GM19025 (cell line): ENCODE measurements around the gene ULK3.

Experiments
- ATAC-seq: cut with Tn5 transposase; IDR thresholded peaks from one replicate; pipeline ENCODE4 v1.9.1; 2021; ENCODE audit warnings: mild to moderate bottlenecking, low read depth, moderate library complexity; ENCODE audit not compliant: unreplicated experiment

The ULK3 gene

GRCh38 chr15:74841891-74842373 is 1.0 kb downstream of the ULK3 start:
- no peak for ATAC-seq

GRCh38 chr15:74840851-74841775 is 1.8 kb downstream of the ULK3 start:
- ATAC-seq: no peak

- no peak for ATAC-seq
Observed at GRCh38 chr15:74839526-74840395, 3.2 kb downstream of the ULK3 start.

GRCh38 chr15:74838746-74839525 is 4.0 kb downstream of the ULK3 start:
- ATAC-seq: no peak

- ATAC-seq: no peak
Observed at GRCh38 chr15:74838137-74838516, 4.8 kb downstream of the ULK3 start.

GRCh38 chr15:74837482-74838136 is 5.3 kb downstream of the ULK3 start:
- no peak for ATAC-seq

- no peak for ATAC-seq
Observed at GRCh38 chr15:74836846-74837245, 6.1 kb downstream of the ULK3 start.

GRCh38 chr15:74835312-74835823 is 7.6 kb downstream of the ULK3 start:
- ATAC-seq: no peak

- ATAC-seq: no peak
Observed at GRCh38 chr15:74833376-74834107, 9.4 kb downstream of the ULK3 start.

GRCh38 chr15:74832826-74833225 is 10.1 kb downstream of the ULK3 start:
- no peak for ATAC-seq

- no peak for ATAC-seq
Observed at GRCh38 chr15:74831813-74832495, 11.0 kb downstream of the ULK3 start.

GRCh38 chr15:74830868-74831267 is 12.1 kb downstream of the ULK3 start:
- no peak for ATAC-seq

- no peak for ATAC-seq
Observed at GRCh38 chr15:74829991-74830390, 13.0 kb downstream of the ULK3 start.

- no peak for ATAC-seq
Observed at GRCh38 chr15:74829486-74829885, 13.5 kb downstream of the ULK3 start.

- ATAC-seq: no peak
Observed at GRCh38 chr15:74828835-74829234, 14.1 kb downstream of the ULK3 start.

GRCh38 chr15:74827614-74828013 is 15.3 kb downstream of the ULK3 start:
- no peak for ATAC-seq

- ATAC-seq: no peak
Observed at GRCh38 chr15:74826921-74827320, 16.0 kb downstream of the ULK3 start.

GRCh38 chr15:74826364-74826819 is 16.6 kb downstream of the ULK3 start, which contains the start of gene CPLX3:
Gene CPLX3 (plus strand): TSS chr15:74826627. CDS start chr15:74826704, 77 bp downstream.
- no peak for ATAC-seq
